OCI-LY7 (cell line): Measurements from ENCODE around the gene AKAP7.

ENCODE experiments used
- CTCF ChIP-seq: fragments of 200-600 bp; sonication (generic); conservative IDR thresholded peaks from 2 replicates; pipeline ENCODE4 v1.5.1; 2014; ENCODE audit warnings: mild to moderate bottlenecking, antibody characterized with exemption, low read length, moderate library complexity, mixed read lengths
- EZH2phosphoT487 ChIP-seq: fragments of 200-600 bp; sonication (generic); IDR thresholded peaks from 2 replicates; pipeline ENCODE4 v1.6.1; 2018; ENCODE audit warnings: low read depth, borderline replicate concordance, mild to moderate bottlenecking, mixed run types, antibody characterized with exemption, low read length, moderate library complexity, mixed read lengths

GRCh38 chr6:131322125-131322524, 186.9 kb downstream of the AKAP7 start:
- TF ChIP-seq CTCF (no peak), EZH2phosphoT487 (no peak)
